Uterus (tissue), 4 donors: ENCODE results near the gene FGFR2. TPM values are rescaled to one million over a fixed set of nuclear protein-coding genes. Genes with fewer than 3 reads are reported as not detected.
A peak's percentile ranks its signal among the peaks of the same experiment; 100 is the strongest.

Experiments used
- DNase-seq, 2 donors: peaks; one replicate each; pipeline ENCODE4 v3.0.0-alpha.2; 2019 to 2020
- H3K27ac ChIP-seq, 2 donors: fragments of 200-600 bp; sonication (generic); 1 replicate in 1 of 2; 2 replicates in 1 of 2; pipeline ENCODE4 v1.5.1; 2016 to 2018
- H3K27me3 ChIP-seq, 2 donors: fragments of 200-600 bp; sonication (generic); one replicate each; pipeline ENCODE4 v1.5.1; 2018 to 2019; ENCODE audit warnings: control low read depth in 1 of 2
- H3K36me3 ChIP-seq, 2 donors: fragments of 200-600 bp; sonication (generic); one replicate each; pipeline ENCODE4 v1.5.1; 2019; ENCODE audit warnings: control low read depth in 1 of 2
- H3K4me1 ChIP-seq, 2 donors: fragments of 200-600 bp; sonication (generic); one replicate each; pipeline ENCODE4 v1.5.1; 2018 to 2019; ENCODE audit warnings: control low read depth in 1 of 2
- H3K4me3 ChIP-seq, 2 donors: fragments of 200-600 bp; sonication (generic); 1 replicate in 1 of 2; 2 replicates in 1 of 2; pipeline ENCODE4 v1.5.1; 2018 to 2019; ENCODE audit warnings: mild to moderate bottlenecking in 1 of 2
- H3K9me3 ChIP-seq, 2 donors: fragments of 200-600 bp; sonication (generic); one replicate each; pipeline ENCODE4 v1.5.1; 2019; ENCODE audit warnings: control low read depth in 1 of 2
- CTCF ChIP-seq, 4 experiments: fragments of 200-600 bp in 2 of 4; fragments of 450-650 bp in 2 of 4; sonication (generic) in 2 of 4; IDR thresholded peaks; one replicate each; pipeline ENCODE4 v1.5.1; 2016 to 2019; ENCODE audit warnings: antibody characterized with exemption in 4 of 4, mild to moderate bottlenecking in 2 of 4, moderate library complexity in 1 of 4
- POLR2A ChIP-seq, 2 donors: fragments of 450-650 bp; IDR thresholded peaks; one replicate each; pipeline ENCODE4 v1.6.1; 2016; ENCODE audit warnings: antibody characterized with exemption in 2 of 2, mild to moderate bottlenecking in 1 of 2, moderate library complexity in 1 of 2
- intact Hi-C: fragments of 100-400 bp; cut with DNase I; formaldehyde crosslinking; loops from one replicate; pipeline ENCODE4 v1.15.1; 2023; ENCODE audit warnings: low total_unique reads
- total RNA-seq, 4 donors: library from RNA; depleted of rRNA in 3 of 4; stranded (reverse); fragments of >200 nt in 3 of 4; gene quantifications; one replicate each; pipeline versions ENCODE4 v1.1.0 to v1.2.4, GENCODE V29; 2014 to 2023
- donor health status: DM: yes; HTN: yes; CAD: no.

The FGFR2 gene
- total RNA-seq, 4 donors from 2014 or later = 27.4 to 159 (median 111) TPM

- Histone ChIP-seq H3K36me3 (no peaks in the 10 kb centered on the region), H3K4me3 (no peak overlapping the region), H3K4me1 (no peaks in the 10 kb centered on the region), H3K9me3 (no peaks in the 10 kb centered on the region), H3K27me3 (no peaks in the 10 kb centered on the region), H3K27ac (peak overlapping the region in 1 of 2 donors; percentile 26)
- DNase-seq = no peak
- intact Hi-C loops = no loop called here
- TF ChIP-seq POLR2A (IDR thresholded peaks at IDR 0.05) (no peak), CTCF (IDR thresholded peaks at IDR 0.05) (no peak)
Observed at GRCh38 chr10:121532292-121532864, 65.9 kb downstream of the FGFR2 start.

GRCh38 chr10:121531830-121532178, 66.4 kb downstream of the FGFR2 start:
- intact Hi-C loops = no loop called here
- TF ChIP-seq POLR2A (IDR thresholded peaks at IDR 0.05) (no peak), CTCF (IDR thresholded peaks at IDR 0.05) (no peak)
- H3K4me3 ChIP-seq = no peak overlapping the region
- H3K27ac ChIP-seq = peak overlapping the region in 1 of 2 donors; percentile 26
- H3K36me3 ChIP-seq = no peaks in the 10 kb centered on the region
- H3K9me3 ChIP-seq = no peaks in the 10 kb centered on the region
- no peak for DNase-seq
- H3K27me3 ChIP-seq = no peaks in the 10 kb centered on the region
- no peaks in the 10 kb centered on the region for H3K4me1 ChIP-seq

GRCh38 chr10:121531076-121531829, 67.0 kb downstream of the FGFR2 start:
- H3K27me3 ChIP-seq = no peaks in the 10 kb centered on the region
- intact Hi-C loops = no loop called here
- no peak overlapping the region for H3K4me3 ChIP-seq
- DNase-seq = no peak
- H3K4me1 ChIP-seq = no peaks in the 10 kb centered on the region
- H3K27ac ChIP-seq = peak overlapping the region in 1 of 2 donors; percentile 77
- TF ChIP-seq CTCF (IDR thresholded peaks at IDR 0.05) (no peak), POLR2A (IDR thresholded peaks at IDR 0.05) (no peak)
- no peaks in the 10 kb centered on the region for H3K36me3 ChIP-seq
- H3K9me3 ChIP-seq = no peaks in the 10 kb centered on the region

GRCh38 chr10:121530481-121531075, 67.7 kb downstream of the FGFR2 start:
- Histone ChIP-seq H3K4me3 (no peak overlapping the region), H3K27ac (peak overlapping the region; percentile 77 to 82), H3K4me1 (no peaks in the 10 kb centered on the region), H3K27me3 (no peaks in the 10 kb centered on the region), H3K36me3 (no peaks in the 10 kb centered on the region), H3K9me3 (no peaks in the 10 kb centered on the region)
- no peak for DNase-seq
- intact Hi-C loops = no loop called here
- TF ChIP-seq CTCF (IDR thresholded peaks at IDR 0.05) (no peak), POLR2A (IDR thresholded peaks at IDR 0.05) (no peak)

GRCh38 chr10:121527690-121528089, 70.6 kb downstream of the FGFR2 start:
- peak; percentile 56 to 73 for DNase-seq
- Histone ChIP-seq H3K27ac (peak overlapping the region; percentile 77 to 82), H3K27me3 (no peaks in the 10 kb centered on the region), H3K4me3 (no peak overlapping the region), H3K9me3 (no peaks in the 10 kb centered on the region), H3K36me3 (no peaks in the 10 kb centered on the region), H3K4me1 (peaks cover 0 to 3% of the 10 kb centered on the region in 2 donors)
- intact Hi-C loops = no loop called here
- TF ChIP-seq POLR2A (IDR thresholded peaks at IDR 0.05) (no peak), CTCF (IDR thresholded peaks at IDR 0.05) (no peak)
